ENCODE data around the gene UNCX. TPM values are rescaled to one million over a fixed set of nuclear protein-coding genes. Genes with fewer than 3 reads are reported as not detected.

UNCX gene
- polyA plus RNA-seq, 1 donor (not counting 4 experiments of a cell fraction or from before 2014, with no cell fraction given): not detected

GRCh38 chr7:1226186-1226901 lies 6.3 kb upstream of the UNCX start:
- H4K20me1 ChIP-seq (ENCODE audit: control insufficient read depth, extremely low read depth, insufficient read depth, low read length): peaks cover 6% of the 10 kb centered on the region
- H3K9me1 ChIP-seq (ENCODE audit: control insufficient read depth, extremely low read depth, insufficient read depth, low read length): no peaks in the 10 kb centered on the region
- FAIRE-seq: no peak
- H3K9me3 ChIP-seq (ENCODE audit: control insufficient read depth, low read depth, low read length): no peaks in the 10 kb centered on the region
- TF ChIP-seq CTCF (optimal IDR thresholded peaks at IDR 0.05 in 1 of 3, IDR thresholded peaks at IDR 0.05 in 1 of 3, conservative IDR thresholded peaks at IDR 0.05 in 1 of 3; ENCODE audit: extremely low read depth in 1 of 3, insufficient read depth in 2 of 3, low read length in 3 of 3): no peak
- no peak overlapping the region for H3K9ac ChIP-seq (ENCODE audit: control insufficient read depth, extremely low read depth, insufficient read depth, low read length)
- no peak overlapping the region for H2AFZ ChIP-seq (ENCODE audit: control insufficient read depth, low read length)
- no peak overlapping the region for H3K4me3 ChIP-seq (ENCODE audit: control insufficient read depth in 2 of 3, extremely low read depth in 1 of 3, insufficient read depth in 2 of 3, low read depth in 1 of 3, low read length in 3 of 3)
- H3K4me1 ChIP-seq (ENCODE audit: control insufficient read depth, extremely low read depth, insufficient read depth, low read length): no peaks in the 10 kb centered on the region
- H3K79me2 ChIP-seq (ENCODE audit: control insufficient read depth, insufficient read depth, low read length): no peaks in the 10 kb centered on the region
- peaks cover 87% of the 10 kb centered on the region for H3K27me3 ChIP-seq (ENCODE audit: control insufficient read depth, extremely low read depth, insufficient read depth, low read length)
- no peak overlapping the region for H3K27ac ChIP-seq (ENCODE audit: control insufficient read depth, insufficient read depth, low read length)
- DNase-seq (ENCODE audit: low read depth, low spot score): no peak
- H3K4me2 ChIP-seq (ENCODE audit: control insufficient read depth, extremely low read depth, insufficient read depth, low read depth, low read length): no peak overlapping the region
- dilution Hi-C loops (cut with MboI; ENCODE audit: extremely low pct_ligation_motif_present, low sequenced_read_pairs): no loop called here
- H3K36me3 ChIP-seq (ENCODE audit: control insufficient read depth in 2 of 2, extremely low read depth in 1 of 2, insufficient read depth in 2 of 2, low read length in 2 of 2): no peaks in the 10 kb centered on the region

- DNase-seq (ENCODE audit: low read depth, low spot score): no peak
- Histone ChIP-seq H3K4me1 (ENCODE audit: control insufficient read depth, extremely low read depth, insufficient read depth, low read length) (no peaks in the 10 kb centered on the region), H3K27me3 (ENCODE audit: control insufficient read depth, extremely low read depth, insufficient read depth, low read length) (peaks cover 90% of the 10 kb centered on the region), H2AFZ (ENCODE audit: control insufficient read depth, low read length) (no peak overlapping the region), H3K27ac (ENCODE audit: control insufficient read depth, insufficient read depth, low read length) (no peak overlapping the region), H3K9me1 (ENCODE audit: control insufficient read depth, extremely low read depth, insufficient read depth, low read length) (no peaks in the 10 kb centered on the region), H3K4me2 (ENCODE audit: control insufficient read depth, extremely low read depth, insufficient read depth, low read depth, low read length) (no peak overlapping the region), H4K20me1 (ENCODE audit: control insufficient read depth, extremely low read depth, insufficient read depth, low read length) (peaks cover 6% of the 10 kb centered on the region), H3K9me3 (ENCODE audit: control insufficient read depth, low read depth, low read length) (no peaks in the 10 kb centered on the region), H3K4me3 (ENCODE audit: control insufficient read depth in 2 of 3, extremely low read depth in 1 of 3, insufficient read depth in 2 of 3, low read depth in 1 of 3, low read length in 3 of 3) (no peak overlapping the region), H3K9ac (ENCODE audit: control insufficient read depth, extremely low read depth, insufficient read depth, low read length) (no peak overlapping the region), H3K36me3 (ENCODE audit: control insufficient read depth in 2 of 2, extremely low read depth in 1 of 2, insufficient read depth in 2 of 2, low read length in 2 of 2) (no peaks in the 10 kb centered on the region), H3K79me2 (ENCODE audit: control insufficient read depth, insufficient read depth, low read length) (no peaks in the 10 kb centered on the region)
- dilution Hi-C loops (cut with MboI; ENCODE audit: extremely low pct_ligation_motif_present, low sequenced_read_pairs): no loop called here
- FAIRE-seq: no peak
- TF ChIP-seq CTCF (optimal IDR thresholded peaks at IDR 0.05 in 1 of 3, IDR thresholded peaks at IDR 0.05 in 1 of 3, conservative IDR thresholded peaks at IDR 0.05 in 1 of 3; ENCODE audit: extremely low read depth in 1 of 3, insufficient read depth in 2 of 3, low read length in 3 of 3) (no peak), EZH2 (IDR thresholded peaks at IDR 0.05; ENCODE audit: low read length) (peak; percentile 14)
Measured at GRCh38 chr7:1227071-1227804, 5.4 kb upstream of the UNCX start.

Measured in keratinocyte (primary cell).